ENCODE results near the gene ANO2.

The ANO2 gene

DNA sequence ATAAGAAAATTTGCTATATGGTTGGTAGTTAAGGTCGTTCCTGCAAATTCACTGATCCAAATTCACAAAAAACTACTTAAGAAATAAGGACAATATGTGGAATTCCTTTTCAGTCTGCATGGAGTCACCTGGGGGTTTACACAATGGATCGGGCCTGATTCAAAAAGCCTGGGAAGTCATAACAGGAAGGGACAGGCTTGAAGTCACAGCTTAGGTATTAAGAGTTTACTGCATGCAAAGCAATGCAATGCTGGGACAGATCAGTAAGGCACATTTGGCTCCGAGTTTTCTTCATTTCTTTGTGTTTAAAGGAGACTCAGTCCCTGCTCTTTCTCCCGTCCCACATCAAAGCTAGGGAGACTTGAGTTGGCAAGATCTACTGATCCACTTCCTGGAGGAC is 359.9 kb downstream of the ANO2 start:
- TF ChIP-seq, protein P1, sequence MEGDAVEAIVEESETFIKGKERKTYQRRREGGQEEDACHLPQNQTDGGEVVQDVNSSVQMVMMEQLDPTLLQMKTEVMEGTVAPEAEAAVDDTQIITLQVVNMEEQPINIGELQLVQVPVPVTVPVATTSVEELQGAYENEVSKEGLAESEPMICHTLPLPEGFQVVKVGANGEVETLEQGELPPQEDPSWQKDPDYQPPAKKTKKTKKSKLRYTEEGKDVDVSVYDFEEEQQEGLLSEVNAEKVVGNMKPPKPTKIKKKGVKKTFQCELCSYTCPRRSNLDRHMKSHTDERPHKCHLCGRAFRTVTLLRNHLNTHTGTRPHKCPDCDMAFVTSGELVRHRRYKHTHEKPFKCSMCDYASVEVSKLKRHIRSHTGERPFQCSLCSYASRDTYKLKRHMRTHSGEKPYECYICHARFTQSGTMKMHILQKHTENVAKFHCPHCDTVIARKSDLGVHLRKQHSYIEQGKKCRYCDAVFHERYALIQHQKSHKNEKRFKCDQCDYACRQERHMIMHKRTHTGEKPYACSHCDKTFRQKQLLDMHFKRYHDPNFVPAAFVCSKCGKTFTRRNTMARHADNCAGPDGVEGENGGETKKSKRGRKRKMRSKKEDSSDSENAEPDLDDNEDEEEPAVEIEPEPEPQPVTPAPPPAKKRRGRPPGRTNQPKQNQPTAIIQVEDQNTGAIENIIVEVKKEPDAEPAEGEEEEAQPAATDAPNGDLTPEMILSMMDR (IDR thresholded peaks at IDR 0.05; ENCODE audit: insufficient read depth, low read depth, low read length, missing control alignments), result no peak

DNA sequence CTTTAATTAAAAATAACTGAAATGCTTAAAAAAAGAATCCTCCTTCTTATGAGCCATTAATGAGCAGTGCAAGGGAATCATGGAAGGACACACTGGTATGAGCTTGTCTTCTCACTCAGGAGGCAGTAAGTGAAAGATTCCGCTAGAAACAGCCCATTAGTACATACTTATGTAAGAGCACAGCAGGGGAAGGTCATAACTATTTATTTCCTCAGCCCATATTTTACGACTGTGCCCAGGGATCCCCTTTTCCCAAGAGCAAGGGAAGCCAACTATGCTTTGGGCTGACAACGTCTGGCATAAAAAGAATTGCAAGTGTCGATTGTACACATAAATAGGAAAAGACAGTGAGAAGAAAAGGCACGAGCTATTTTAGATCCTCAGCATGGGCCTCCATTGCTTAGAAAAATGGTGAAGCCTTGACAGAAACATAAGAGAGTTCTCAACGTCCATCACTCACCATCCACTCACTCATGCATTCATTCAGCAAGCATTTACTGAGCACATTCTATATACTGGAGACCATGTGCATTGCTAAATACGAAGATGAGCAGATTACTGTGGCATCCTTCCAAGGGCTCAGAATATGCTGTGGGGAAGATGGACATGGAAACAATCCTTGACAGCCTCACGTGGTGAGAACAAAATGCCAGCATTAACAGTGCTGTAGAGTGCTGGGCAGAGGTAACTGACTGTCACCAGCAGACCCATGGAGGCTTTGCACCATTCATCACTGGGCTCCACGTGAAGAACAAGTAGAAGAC is 360.5 kb downstream of the ANO2 start:
- no peak overlapping the region for H3K4me3 ChIP-seq (ENCODE audit: low read length)
- TF ChIP-seq, protein P1 (IDR thresholded peaks at IDR 0.05; ENCODE audit: insufficient read depth, low read depth, low read length, missing control alignments), result no peak
- no peak for DNase-seq (ENCODE audit: low read depth)

More for the DNA sequence above, 359.9 kb downstream of the ANO2 start:
- no peak for DNase-seq (ENCODE audit: low read depth)
- H3K4me3 ChIP-seq (ENCODE audit: low read length), result no peak overlapping the region

DNA sequence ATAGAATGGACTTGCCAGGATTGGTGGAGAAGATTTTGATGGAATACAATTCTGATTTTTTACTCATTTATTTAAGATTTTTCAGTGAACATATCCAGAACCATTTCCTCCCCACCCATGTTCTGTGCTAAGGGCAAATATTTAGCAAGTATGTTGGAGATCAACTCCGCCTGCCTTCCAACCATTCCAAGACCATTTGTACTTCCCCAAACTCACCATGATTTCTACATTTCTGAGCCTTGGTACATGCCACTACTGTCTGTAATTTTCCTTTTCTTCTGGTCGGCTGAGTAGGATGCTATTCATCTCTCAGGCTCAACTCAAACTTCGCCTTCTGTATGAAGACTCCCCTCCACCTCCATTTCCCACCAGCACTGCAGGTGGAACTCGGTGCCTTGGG is 362.5 kb downstream of the ANO2 start:
- TF ChIP-seq, protein P1 (IDR thresholded peaks at IDR 0.05; ENCODE audit: insufficient read depth, low read depth, low read length, missing control alignments), result no peak
- H3K4me3 ChIP-seq (ENCODE audit: low read length), result no peak overlapping the region
- DNase-seq (ENCODE audit: low read depth), result no peak

DNA sequence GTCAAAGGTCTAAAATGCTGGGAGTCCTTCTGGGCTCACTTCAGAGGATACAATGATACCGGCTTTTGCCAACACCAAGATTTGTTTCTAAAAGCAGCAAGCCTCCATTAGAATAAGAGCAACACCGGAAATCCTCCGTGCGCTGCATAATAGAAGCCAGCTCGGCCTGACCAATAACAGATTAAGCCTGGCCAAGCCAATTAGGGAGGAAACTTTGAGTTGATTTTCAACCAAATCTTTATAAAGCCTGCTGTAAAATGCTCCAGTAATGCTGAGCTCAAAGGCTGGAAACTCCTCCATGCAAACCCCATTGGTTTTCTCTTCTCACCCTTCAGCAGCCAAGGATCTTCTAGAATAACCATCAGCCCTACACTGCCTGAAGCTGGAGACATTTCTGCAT is 363.0 kb downstream of the ANO2 start:
- no peak overlapping the region for H3K4me3 ChIP-seq (ENCODE audit: low read length)
- TF ChIP-seq, protein P1 (IDR thresholded peaks at IDR 0.05; ENCODE audit: insufficient read depth, low read depth, low read length, missing control alignments), result no peak
- no peak for DNase-seq (ENCODE audit: low read depth)

DNA sequence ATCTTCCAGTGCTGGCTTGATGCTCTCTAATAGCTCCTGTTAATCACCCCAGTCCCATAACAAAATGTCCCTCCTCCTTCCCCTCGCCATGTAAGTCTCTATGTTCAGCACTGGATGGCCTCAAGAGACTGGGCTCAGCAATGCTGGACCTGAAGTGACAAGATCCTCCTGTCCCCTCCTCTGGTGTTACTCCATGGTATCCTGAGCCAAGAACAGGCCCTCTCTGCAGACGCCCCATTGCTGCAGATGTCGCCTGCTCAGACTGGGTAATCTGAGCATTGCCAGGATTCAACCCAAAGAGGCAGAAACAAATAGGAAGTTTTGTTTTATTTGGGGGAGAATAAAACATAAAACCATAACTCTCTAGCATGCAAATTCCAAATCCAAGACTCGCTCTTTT is 363.4 kb downstream of the ANO2 start:
- no peak overlapping the region for H3K4me3 ChIP-seq (ENCODE audit: low read length)
- DNase-seq (ENCODE audit: low read depth), result no peak
- TF ChIP-seq, protein P1 (IDR thresholded peaks at IDR 0.05; ENCODE audit: insufficient read depth, low read depth, low read length, missing control alignments), result no peak

DNA sequence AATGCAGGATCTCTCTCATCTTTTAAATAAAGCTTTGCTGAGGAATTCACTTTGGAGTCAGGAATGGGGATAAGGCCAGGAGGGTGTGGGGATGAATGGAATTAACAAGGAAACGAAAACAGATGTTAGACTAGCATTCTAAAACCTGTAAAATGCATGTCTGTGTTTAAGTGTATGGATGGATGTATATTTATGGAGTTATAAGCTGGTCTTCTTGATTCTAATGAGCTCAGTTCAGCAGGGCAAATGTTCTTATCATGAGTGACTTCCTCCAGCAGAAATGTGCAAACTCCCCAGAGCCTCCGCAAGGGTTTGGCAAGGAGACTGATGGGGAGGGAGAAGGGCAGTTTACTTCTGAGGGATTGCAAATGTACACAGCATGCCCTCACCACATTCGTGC is 364.0 kb downstream of the ANO2 start:
- DNase-seq (ENCODE audit: low read depth), result no peak
- TF ChIP-seq, protein P1 (IDR thresholded peaks at IDR 0.05; ENCODE audit: insufficient read depth, low read depth, low read length, missing control alignments), result no peak
- no peak overlapping the region for H3K4me3 ChIP-seq (ENCODE audit: low read length)

DNA sequence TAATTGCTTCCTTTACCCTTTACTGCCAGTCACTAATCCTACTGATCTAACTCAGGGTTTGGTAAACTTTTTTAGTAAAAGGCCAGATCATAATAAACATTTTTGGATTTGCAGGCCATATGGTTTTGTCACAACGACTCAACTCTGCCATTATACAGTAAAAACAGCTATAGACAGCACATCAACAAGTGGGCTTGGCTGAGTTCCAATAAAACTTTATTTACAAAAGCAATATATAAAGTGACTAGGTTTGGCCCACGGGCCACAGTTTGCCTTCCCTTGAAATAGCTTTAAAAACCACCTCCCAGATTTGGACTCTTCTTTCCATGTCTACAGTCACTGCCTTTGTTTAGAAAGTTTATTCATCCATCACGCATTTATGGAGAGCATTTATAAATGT is 366.3 kb downstream of the ANO2 start:
- TF ChIP-seq, protein P1 (IDR thresholded peaks at IDR 0.05; ENCODE audit: insufficient read depth, low read depth, low read length, missing control alignments), result no peak
- no peak overlapping the region for H3K4me3 ChIP-seq (ENCODE audit: low read length)
- no peak for DNase-seq (ENCODE audit: low read depth)

Measured in epithelial cell of esophagus (primary cell).